Dendritic cell treated with granulocyte-macrophage colony-stimulating factor and Interleukin-4, amounts not matched to agents 40 ng/mL and 50 ng/mL, for 4 days (primary cell): ENCODE data around the gene GEN1.
A peak's percentile ranks its signal among the peaks of the same experiment; 100 is the strongest.
"Not testable (repeated sequence)": the region's sequence is repeated elsewhere in the genome, so short reads cannot be mapped to it uniquely, and the experiment has no call there.

Experiments used
- H3K27ac Mint-ChIP-seq: one replicate; pipeline ENCODE4 v1.8.0; 2022; ENCODE audit warnings: mild to moderate bottlenecking, mixed read lengths
- H3K27me3 Mint-ChIP-seq: one replicate; pipeline ENCODE4 v1.8.0; 2022; ENCODE audit warnings: mild to moderate bottlenecking, mixed read lengths
- H3K36me3 Mint-ChIP-seq: one replicate; pipeline ENCODE4 v1.8.0; 2022; ENCODE audit warnings: low read depth, mixed read lengths
- H3K4me1 Mint-ChIP-seq: one replicate; pipeline ENCODE4 v1.8.0; 2022; ENCODE audit warnings: low read depth, mixed read lengths
- H3K4me3 Mint-ChIP-seq: one replicate; pipeline ENCODE4 v1.8.0; 2022; ENCODE audit warnings: mild to moderate bottlenecking, moderate library complexity, mixed read lengths
- H3K9me3 Mint-ChIP-seq: one replicate; pipeline ENCODE4 v1.8.0; 2022; ENCODE audit warnings: mixed read lengths
- intact Hi-C: fragments of 100-400 bp; cut with micrococcal nuclease; formaldehyde crosslinking; loops from one replicate; pipeline ENCODE4 v1.15.0; 2022

Gene GEN1

GRCh38 chr2:17815468-17816184 is 61.7 kb downstream of the GEN1 start:
- Mint-ChIP-seq H3K4me1 (peaks cover 39% of the 10 kb centered on the region), H3K4me3 (no peak overlapping the region), H3K9me3 (no peaks in the 10 kb centered on the region), H3K36me3 (no peaks in the 10 kb centered on the region), H3K27me3 (peaks cover 4% of the 10 kb centered on the region), H3K27ac (no peak overlapping the region)
- intact Hi-C loops, result no loop called here

DNA sequence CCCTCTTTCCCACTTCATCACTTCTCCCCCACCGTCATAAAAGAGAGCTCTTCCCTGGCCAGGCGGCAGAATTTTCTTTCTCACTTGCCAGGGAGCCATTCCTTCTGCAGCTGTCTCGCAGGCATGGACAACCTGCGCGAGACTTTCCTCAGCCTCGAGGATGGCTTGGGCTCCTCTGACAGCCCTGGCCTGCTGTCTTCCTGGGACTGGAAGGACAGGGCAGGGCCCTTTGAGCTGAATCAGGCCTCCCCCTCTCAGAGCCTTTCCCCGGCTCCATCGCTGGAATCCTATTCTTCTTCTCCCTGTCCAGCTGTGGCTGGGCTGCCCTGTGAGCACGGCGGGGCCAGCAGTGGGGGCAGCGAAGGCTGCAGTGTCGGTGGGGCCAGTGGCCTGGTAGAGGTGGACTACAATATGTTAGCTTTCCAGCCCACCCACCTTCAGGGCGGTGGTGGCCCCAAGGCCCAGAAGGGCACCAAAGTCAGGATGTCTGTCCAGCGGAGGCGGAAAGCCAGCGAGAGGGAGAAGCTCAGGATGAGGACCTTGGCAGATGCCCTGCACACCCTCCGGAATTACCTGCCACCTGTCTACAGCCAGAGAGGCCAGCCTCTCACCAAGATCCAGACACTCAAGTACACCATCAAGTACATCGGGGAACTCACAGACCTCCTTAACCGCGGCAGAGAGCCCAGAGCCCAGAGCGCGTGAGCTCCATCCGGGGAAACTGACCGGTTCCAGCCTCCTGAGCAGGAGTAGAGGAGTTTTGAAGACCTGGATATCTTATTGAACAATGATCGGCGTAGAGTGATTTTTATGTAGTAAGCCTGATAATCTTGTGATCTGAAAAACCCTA is 62.7 kb downstream of the GEN1 start, which contains the start of gene MSGN1:
TSS of gene MSGN1 (plus strand) at position 65 of the 850 bp plus-strand sequence. CDS start at position 124, 59 bp downstream.
- H3K9me3 Mint-ChIP-seq, result no peaks in the 10 kb centered on the region
- no peaks in the 10 kb centered on the region for H3K36me3 Mint-ChIP-seq
- H3K4me1 Mint-ChIP-seq, result peaks cover 49% of the 10 kb centered on the region
- H3K27ac Mint-ChIP-seq, result peak within 1 kb of the TSS; percentile 7
- no peak within 1 kb of the TSS for H3K4me3 Mint-ChIP-seq
- H3K27me3 Mint-ChIP-seq, result peaks cover 4% of the 10 kb centered on the region
- intact Hi-C loops, result no loop called here

GRCh38 chr2:17818235-17818815 is 64.4 kb downstream of the GEN1 start:
- Mint-ChIP-seq H3K27ac (no peak overlapping the region), H3K4me3 (no peak overlapping the region), H3K27me3 (peaks cover 4% of the 10 kb centered on the region), H3K9me3 (no peaks in the 10 kb centered on the region), H3K4me1 (peaks cover 47% of the 10 kb centered on the region), H3K36me3 (no peaks in the 10 kb centered on the region)
- intact Hi-C loops, result no loop called here

DNA sequence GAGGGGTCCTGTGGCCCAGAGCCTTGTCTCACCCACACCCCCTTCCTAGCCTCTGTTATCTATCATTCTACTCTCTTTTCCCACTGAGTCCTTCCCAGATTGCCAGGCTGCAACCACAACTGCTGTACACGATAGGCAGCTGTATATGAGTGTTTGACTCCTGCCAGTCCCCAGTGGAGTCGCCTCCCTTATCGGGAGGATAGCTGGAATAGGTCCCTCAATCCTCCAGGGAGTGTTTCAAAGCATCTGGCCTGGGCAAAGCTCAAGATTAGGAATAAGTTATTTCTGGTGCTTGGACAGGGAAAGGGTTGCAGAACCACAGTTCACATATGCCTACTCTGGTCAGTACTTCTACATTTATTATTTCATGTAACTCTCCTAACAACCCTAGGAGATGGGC is 67.1 kb downstream of the GEN1 start:
- Mint-ChIP-seq H3K4me3 (no peak overlapping the region), H3K4me1 (peaks cover 36% of the 10 kb centered on the region), H3K9me3 (no peaks in the 10 kb centered on the region), H3K27ac (peak overlapping the region; percentile 68), H3K27me3 (peaks cover 4% of the 10 kb centered on the region), H3K36me3 (no peaks in the 10 kb centered on the region)
- intact Hi-C loops, result no loop called here

DNA sequence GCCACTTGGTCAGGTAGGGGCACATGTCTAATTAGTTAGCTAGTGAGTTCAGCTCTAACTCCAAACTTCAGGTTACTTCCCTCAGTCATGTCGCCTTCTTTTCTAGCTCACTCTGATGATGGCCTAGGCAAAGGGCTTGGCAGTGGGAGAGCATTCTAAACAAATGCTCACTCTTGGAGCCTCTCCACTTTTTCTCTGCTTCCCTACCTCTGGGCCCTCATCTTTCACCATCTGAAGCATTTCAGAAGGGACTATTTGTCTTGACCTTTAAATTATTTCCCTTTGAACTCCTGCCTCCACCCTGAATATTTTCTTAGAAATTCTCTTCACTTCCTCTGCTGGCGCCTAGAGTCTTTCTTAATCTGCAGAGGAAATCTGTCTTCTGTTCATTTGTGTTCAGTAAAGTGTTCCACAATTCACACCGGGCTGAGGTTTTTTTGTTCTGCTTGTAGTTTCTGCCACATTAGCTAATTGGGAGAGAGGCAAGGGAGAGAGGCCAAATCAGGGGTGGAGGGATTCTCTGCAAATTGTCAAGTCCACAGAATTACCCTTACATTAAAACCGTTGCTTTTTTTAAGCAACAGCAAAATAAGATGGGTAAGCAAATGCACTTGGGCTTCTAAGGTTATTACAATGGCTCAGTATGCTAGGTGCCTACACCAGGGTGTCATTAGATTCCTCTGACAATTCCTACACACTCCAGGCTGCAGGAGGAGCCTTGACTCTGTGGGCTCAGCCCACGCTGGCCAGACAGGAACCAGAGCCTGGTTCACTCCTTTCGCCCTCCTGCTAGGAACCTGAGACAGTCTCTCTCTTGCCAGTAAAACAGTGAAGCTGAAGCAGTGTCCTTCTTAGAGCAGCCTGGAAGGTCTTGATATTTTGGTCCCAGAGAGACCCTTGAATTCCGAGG is 67.9 kb downstream of the GEN1 start:
- Mint-ChIP-seq H3K4me3 (no peak overlapping the region), H3K27ac (peak overlapping the region; percentile 68)

DNA sequence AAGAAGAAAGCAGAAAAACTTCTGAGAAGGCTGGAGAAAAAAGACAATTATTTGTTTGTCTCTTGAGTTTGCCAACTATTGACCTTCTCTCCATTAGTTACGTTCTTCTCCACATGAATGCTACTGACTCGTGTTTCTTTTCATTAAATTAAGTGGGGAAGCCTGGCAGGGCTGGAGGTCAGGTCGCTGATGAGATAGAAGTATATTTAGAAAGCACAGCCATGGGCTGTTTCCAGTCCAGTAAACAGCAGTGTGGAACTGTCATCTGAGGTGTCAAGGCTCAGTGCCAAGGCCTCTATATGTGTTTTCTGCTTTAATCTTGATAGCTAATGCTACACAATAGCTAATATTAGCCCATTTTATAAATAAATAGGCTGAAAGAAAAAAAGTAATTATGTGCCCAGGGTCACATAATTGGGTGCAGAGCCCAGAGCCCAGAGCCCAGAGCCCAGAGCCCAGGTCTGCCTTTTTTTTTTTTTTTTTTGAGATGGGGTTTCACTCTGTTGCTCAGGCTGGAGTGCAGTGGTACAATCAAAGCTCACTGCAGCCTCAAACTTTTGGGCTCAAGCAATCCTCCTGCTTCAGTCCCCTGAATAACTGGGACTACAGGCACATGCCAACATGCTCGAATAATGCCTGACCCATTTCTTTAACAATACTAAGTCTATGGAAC is 68.6 kb downstream of the GEN1 start:
- Mint-ChIP-seq H3K27me3 (peaks cover 4% of the 10 kb centered on the region), H3K4me3 (no peak overlapping the region), H3K36me3 (no peaks in the 10 kb centered on the region), H3K9me3 (no peaks in the 10 kb centered on the region), H3K4me1 (peaks cover 35% of the 10 kb centered on the region), H3K27ac (peak overlapping the region; percentile 68)
- intact Hi-C loops, result no loop called here

More for the DNA sequence above, 67.9 kb downstream of the GEN1 start:
- Mint-ChIP-seq H3K27me3 (peaks cover 4% of the 10 kb centered on the region), H3K9me3 (no peaks in the 10 kb centered on the region), H3K36me3 (no peaks in the 10 kb centered on the region), H3K4me1 (peaks cover 36% of the 10 kb centered on the region)
- intact Hi-C loops, result no loop called here

DNA sequence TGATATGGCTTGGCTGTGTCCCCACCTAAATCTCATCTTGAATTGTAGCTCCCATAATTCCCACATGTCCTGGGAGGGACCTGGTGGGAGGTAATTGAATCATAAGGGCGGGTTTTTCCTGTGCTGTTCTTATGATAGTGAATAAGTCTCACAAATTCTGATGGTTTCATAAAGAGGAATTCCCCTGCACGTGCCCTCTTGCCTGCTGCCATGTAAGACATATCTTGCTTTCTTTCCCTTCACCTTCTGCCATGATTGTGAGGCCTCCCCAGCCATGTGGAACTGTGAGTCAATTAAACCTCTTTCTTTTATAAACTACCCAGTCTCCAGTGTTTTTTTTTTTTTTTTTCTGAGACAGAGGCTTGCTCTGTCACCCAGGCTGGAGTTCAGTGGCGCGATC is 69.7 kb downstream of the GEN1 start:
- H3K9me3 Mint-ChIP-seq, H3K36me3 Mint-ChIP-seq, intact Hi-C loops, H3K4me3 Mint-ChIP-seq, H3K27me3 Mint-ChIP-seq: not testable (repeated sequence)
- Mint-ChIP-seq H3K27ac (peak overlapping the region; percentile 45), H3K4me1 (peaks cover 29% of the 10 kb centered on the region)

DNA sequence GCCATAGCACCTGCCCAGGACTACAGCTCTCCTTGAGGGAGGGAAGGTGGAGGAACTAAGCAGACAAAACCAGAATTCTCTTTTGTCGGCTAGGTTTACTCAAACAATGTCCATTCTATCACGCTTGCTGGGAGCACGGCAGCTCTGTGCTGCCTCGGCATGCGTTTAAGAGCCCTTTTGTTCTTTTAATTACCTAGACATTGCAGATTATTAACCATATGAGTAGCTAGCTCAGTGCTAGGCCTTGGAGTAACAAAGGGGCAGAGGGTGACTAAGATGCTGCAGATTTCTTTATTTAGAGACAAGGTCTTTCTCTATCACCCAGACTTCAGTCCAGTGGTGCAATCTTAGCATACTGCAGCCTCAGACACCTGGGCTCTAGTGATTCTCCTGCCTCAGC is 73.4 kb downstream of the GEN1 start:
- intact Hi-C loops, result no loop called here
- Mint-ChIP-seq H3K4me3 (no peak overlapping the region), H3K27ac (no peak overlapping the region), H3K9me3 (peaks cover 8% of the 10 kb centered on the region), H3K36me3 (no peaks in the 10 kb centered on the region), H3K27me3 (peaks cover 19% of the 10 kb centered on the region), H3K4me1 (peaks cover 14% of the 10 kb centered on the region)

- H3K4me3 Mint-ChIP-seq, result no peak overlapping the region
- peaks cover 11% of the 10 kb centered on the region for H3K4me1 Mint-ChIP-seq
- no peak overlapping the region for H3K27ac Mint-ChIP-seq
- peaks cover 8% of the 10 kb centered on the region for H3K9me3 Mint-ChIP-seq
- H3K27me3 Mint-ChIP-seq, result peaks cover 20% of the 10 kb centered on the region
- no peaks in the 10 kb centered on the region for H3K36me3 Mint-ChIP-seq
- intact Hi-C loops, result no loop called here
Measured at GRCh38 chr2:17827785-17828184, 73.8 kb downstream of the GEN1 start.

DNA sequence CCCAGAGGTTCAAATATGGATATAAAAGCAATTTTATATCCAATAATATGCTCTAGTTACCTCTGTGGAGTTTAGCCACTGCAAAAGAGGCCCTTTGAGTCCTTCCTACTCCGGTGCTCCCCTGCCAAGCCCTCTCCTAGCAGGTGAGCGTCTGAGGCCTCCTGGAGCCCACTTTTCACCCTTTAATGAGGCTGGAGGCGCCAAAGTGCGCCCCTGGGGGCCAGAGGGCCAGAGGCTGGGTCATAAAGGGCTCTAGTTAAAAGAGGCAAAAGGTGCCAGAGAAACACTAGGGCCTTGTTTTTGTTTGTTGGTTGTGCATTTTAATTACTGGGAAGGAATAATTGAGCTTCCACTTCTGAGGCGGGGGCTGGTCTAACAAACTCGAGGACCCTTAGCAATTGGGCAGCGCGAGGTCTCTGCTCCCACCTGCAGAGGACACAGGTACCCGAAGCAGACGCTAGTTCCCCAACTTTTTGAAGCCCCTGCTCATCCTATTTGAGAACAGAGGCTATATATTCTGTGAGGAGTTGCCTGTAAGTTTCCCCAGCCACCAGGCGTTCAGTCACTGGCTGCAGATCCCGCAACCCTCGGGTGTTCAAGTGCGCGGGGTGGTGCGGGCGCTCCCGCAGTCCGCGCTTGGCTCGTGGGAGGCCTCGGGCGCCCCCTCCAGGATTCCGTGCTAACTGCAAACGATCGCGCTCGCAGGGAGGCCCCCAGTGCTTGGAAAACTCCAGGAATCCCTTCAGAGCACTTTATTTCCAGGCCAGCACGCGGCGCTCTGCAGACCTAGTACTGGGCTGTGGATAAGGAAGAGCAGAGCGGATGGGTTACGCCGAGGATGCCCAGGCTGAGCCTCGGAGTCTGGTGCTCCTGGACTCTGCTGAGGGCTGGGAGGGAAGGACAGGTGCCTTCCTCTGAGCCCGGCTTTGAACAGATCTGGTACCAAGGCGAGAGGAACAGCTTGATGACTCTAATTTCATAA is 76.4 kb downstream of the GEN1 start:
- Mint-ChIP-seq H3K36me3 (no peaks in the 10 kb centered on the region), H3K4me1 (peaks cover 11% of the 10 kb centered on the region), H3K27ac (no peak overlapping the region), H3K27me3 (peaks cover 20% of the 10 kb centered on the region), H3K4me3 (peak overlapping the region; percentile 47), H3K9me3 (peaks cover 8% of the 10 kb centered on the region)
- intact Hi-C loops, result loop anchor here (1.0 to 5.0 kb wide), 2 partner anchors 58 to 111 kb away; no protein-coding TSS in a partner anchor

- H3K36me3 Mint-ChIP-seq, result no peaks in the 10 kb centered on the region
- peaks cover 15% of the 10 kb centered on the region for H3K27me3 Mint-ChIP-seq
- intact Hi-C loops, result no loop called here
- no peaks in the 10 kb centered on the region for H3K9me3 Mint-ChIP-seq
- no peak overlapping the region for H3K27ac Mint-ChIP-seq
- H3K4me3 Mint-ChIP-seq, result no peak overlapping the region
- peaks cover 5% of the 10 kb centered on the region for H3K4me1 Mint-ChIP-seq
Measured at GRCh38 chr2:17835516-17835915, 81.6 kb downstream of the GEN1 start.
